ENCODE measurements around the gene PIGK.

DNA sequence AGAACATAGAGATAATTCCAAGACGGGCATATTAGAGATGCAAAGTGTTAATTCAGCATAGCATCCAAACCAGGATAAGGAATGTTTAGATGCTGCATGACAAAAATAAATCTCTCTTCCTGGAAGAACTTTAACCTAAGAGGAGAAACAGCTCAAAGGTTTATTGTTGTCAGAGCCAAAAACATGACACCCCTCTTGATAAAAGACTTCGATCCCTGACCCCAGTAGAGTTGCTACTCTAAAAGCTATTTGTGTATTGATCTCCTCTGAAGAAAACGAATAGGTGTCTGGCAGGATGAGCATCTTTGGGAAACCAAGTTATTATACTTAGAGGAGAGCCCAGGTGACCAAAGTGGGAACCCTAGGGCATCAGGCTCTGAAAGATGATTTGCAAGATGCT is 158.1 kb downstream of the PIGK start:
- TF ChIP-seq, protein P1, sequence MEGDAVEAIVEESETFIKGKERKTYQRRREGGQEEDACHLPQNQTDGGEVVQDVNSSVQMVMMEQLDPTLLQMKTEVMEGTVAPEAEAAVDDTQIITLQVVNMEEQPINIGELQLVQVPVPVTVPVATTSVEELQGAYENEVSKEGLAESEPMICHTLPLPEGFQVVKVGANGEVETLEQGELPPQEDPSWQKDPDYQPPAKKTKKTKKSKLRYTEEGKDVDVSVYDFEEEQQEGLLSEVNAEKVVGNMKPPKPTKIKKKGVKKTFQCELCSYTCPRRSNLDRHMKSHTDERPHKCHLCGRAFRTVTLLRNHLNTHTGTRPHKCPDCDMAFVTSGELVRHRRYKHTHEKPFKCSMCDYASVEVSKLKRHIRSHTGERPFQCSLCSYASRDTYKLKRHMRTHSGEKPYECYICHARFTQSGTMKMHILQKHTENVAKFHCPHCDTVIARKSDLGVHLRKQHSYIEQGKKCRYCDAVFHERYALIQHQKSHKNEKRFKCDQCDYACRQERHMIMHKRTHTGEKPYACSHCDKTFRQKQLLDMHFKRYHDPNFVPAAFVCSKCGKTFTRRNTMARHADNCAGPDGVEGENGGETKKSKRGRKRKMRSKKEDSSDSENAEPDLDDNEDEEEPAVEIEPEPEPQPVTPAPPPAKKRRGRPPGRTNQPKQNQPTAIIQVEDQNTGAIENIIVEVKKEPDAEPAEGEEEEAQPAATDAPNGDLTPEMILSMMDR (IDR thresholded peaks at IDR 0.05) = no peak
- TF ChIP-seq POLR2A (IDR thresholded peaks at IDR 0.05) (no peak), POLR2AphosphoS5 (IDR thresholded peaks at IDR 0.05) (no peak)

All from sigmoid colon (tissue), 4 donors.